ENCODE measurements around the gene UNC45B.
"Not testable (repeated sequence)": the region's sequence is repeated elsewhere in the genome, so short reads cannot be mapped to it uniquely, and the experiment has no call there.

Gene UNC45B

GRCh38 chr17:35172321-35172720 lies 24.7 kb downstream of the UNC45B start:
- not testable (repeated sequence) for DNase-seq (ENCODE audit: low read depth in 2 of 2)

- DNase-seq (ENCODE audit: low read depth in 2 of 2) = no peak
Observed at GRCh38 chr17:35174835-35175334, 27.3 kb downstream of the UNC45B start.

- no peak for DNase-seq (ENCODE audit: low read depth in 2 of 2)
Observed at GRCh38 chr17:35175638-35176415, 28.2 kb downstream of the UNC45B start.

- DNase-seq (ENCODE audit: low read depth in 2 of 2) = no peak
Observed at GRCh38 chr17:35176897-35177296, 29.3 kb downstream of the UNC45B start.

- not testable (repeated sequence) for DNase-seq (ENCODE audit: low read depth in 2 of 2)
Observed at GRCh38 chr17:35179379-35179778, 31.8 kb downstream of the UNC45B start.

- no peak for DNase-seq (ENCODE audit: low read depth in 2 of 2)
Observed at GRCh38 chr17:35183332-35183731, 35.7 kb downstream of the UNC45B start.

- DNase-seq (ENCODE audit: low read depth in 2 of 2) = no peak
Observed at GRCh38 chr17:35184274-35184673, 36.7 kb downstream of the UNC45B start.

- DNase-seq (ENCODE audit: low read depth in 2 of 2) = no peak
Observed at GRCh38 chr17:35185849-35186248, 38.2 kb downstream of the UNC45B start.

- no peak for DNase-seq (ENCODE audit: low read depth in 2 of 2)
Observed at GRCh38 chr17:35187481-35187880, 39.9 kb downstream of the UNC45B start.

- DNase-seq (ENCODE audit: low read depth in 2 of 2) = no peak
Observed at GRCh38 chr17:35188111-35188510, 40.5 kb downstream of the UNC45B start.

- DNase-seq (ENCODE audit: low read depth in 2 of 2) = no peak
Observed at GRCh38 chr17:35189291-35189690, 41.7 kb downstream of the UNC45B start.

- no peak for DNase-seq (ENCODE audit: low read depth in 2 of 2)
Observed at GRCh38 chr17:35191001-35191695, 43.5 kb downstream of the UNC45B start.

- no peak for DNase-seq (ENCODE audit: low read depth in 2 of 2)
Observed at GRCh38 chr17:35192708-35193107, 45.1 kb downstream of the UNC45B start.

- DNase-seq (ENCODE audit: low read depth in 2 of 2) = not testable (repeated sequence)
Observed at GRCh38 chr17:35194001-35194400, 46.4 kb downstream of the UNC45B start, which contains the start of gene SLC35G3. SLC35G3 (minus strand) TSS chr17:35194393; CDS start chr17:35194307, 86 bp downstream.

- DNase-seq (ENCODE audit: low read depth in 2 of 2) = not testable (repeated sequence)
Observed at GRCh38 chr17:35195062-35195461, 47.4 kb downstream of the UNC45B start.

GRCh38 chr17:35202582-35202981 lies 55.0 kb downstream of the UNC45B start:
- DNase-seq (ENCODE audit: low read depth in 2 of 2) = not testable (repeated sequence)

- no peak for DNase-seq (ENCODE audit: low read depth in 2 of 2)
Observed at GRCh38 chr17:35210741-35211140, 63.1 kb downstream of the UNC45B start.

- DNase-seq (ENCODE audit: low read depth in 2 of 2) = no peak
Observed at GRCh38 chr17:35212668-35213067, 65.1 kb downstream of the UNC45B start.

GRCh38 chr17:35213412-35213940 lies 65.9 kb downstream of the UNC45B start:
- no peak for DNase-seq (ENCODE audit: low read depth in 2 of 2)

GRCh38 chr17:35214192-35214591 lies 66.6 kb downstream of the UNC45B start:
- DNase-seq (ENCODE audit: low read depth in 2 of 2) = no peak

- DNase-seq (ENCODE audit: low read depth in 2 of 2) = no peak
Observed at GRCh38 chr17:35214631-35215273, 67.1 kb downstream of the UNC45B start.

- no peak for DNase-seq (ENCODE audit: low read depth in 2 of 2)
Observed at GRCh38 chr17:35217107-35217506, 69.5 kb downstream of the UNC45B start.
